IMR-90 (cell line): Measurements from ENCODE around the gene FAF2. TPM values are rescaled to one million over a fixed set of nuclear protein-coding genes. Genes with fewer than 3 reads are reported as not detected.

Experiments
- ATAC-seq: fragments of 200-7000 bp; cut with Tn5 transposase; 2 replicates; pipeline ENCODE4 v1.9.1; 2020; ENCODE audit warnings: low read depth, mild to moderate bottlenecking, moderate library complexity
- BruUV-seq: library from RNA; stranded (reverse); fragments of 400-500 nt; replicated peaks from 2 replicates; lab custom pipeline; 2021; lab: Mats Ljungman, UMichigan
- CTCF ChIA-PET: fragments of 300-600 bp; formaldehyde crosslinking; extraction: SDS; loops from one replicate; lab custom pipeline; 2021; ENCODE audit warnings: antibody characterized with exemption; lab: Yijun Ruan, JAX
- POLR2A ChIA-PET: fragments of 300-600 bp; sonication (Branson Sonifier 250); formaldehyde crosslinking; loops from one replicate; lab custom pipeline; 2022; ENCODE audit warnings: antibody characterized with exemption; ENCODE audit not compliant: unreplicated experiment; lab: Charles Lee
- DNase-seq: peaks from one replicate; pipeline ENCODE4 v3.0.0; 2013
- H2AFZ ChIP-seq: replicated peaks from 2 replicates; pipeline ENCODE3; 2013; ENCODE audit warnings: low read length, mild to moderate bottlenecking; ENCODE audit not compliant: poor library complexity
- H2AK5ac ChIP-seq: 2 replicates; pipeline ENCODE4 v1.6.1; 2013; ENCODE audit warnings: low read depth, low read length, inconsistent platforms
- H2AK9ac ChIP-seq: replicated peaks from 2 replicates; pipeline ENCODE3; 2013; ENCODE audit warnings: mild to moderate bottlenecking, low read depth, low read length, moderate library complexity; ENCODE audit not compliant: poor library complexity
- H2BK120ac ChIP-seq: 2 replicates; pipeline ENCODE4 v1.6.1; 2013; ENCODE audit warnings: low read depth, low read length, inconsistent platforms
- H2BK15ac ChIP-seq: 3 replicates; pipeline ENCODE4 v1.6.1; 2013; ENCODE audit warnings: low read depth, low read length, inconsistent platforms
- H2BK20ac ChIP-seq: 2 replicates; pipeline ENCODE4 v1.6.1; 2013; ENCODE audit warnings: low read depth, mild to moderate bottlenecking, inconsistent platforms, low read length, moderate library complexity
- H2BK5ac ChIP-seq: 2 replicates; pipeline ENCODE4 v1.6.1; 2013; ENCODE audit warnings: mild to moderate bottlenecking, low read depth, low read length, inconsistent platforms; ENCODE audit not compliant: poor library complexity, severe bottlenecking
- H3K14ac ChIP-seq: replicated peaks from 2 replicates; pipeline ENCODE4 v1.6.1; 2013; ENCODE audit warnings: low read depth, low read length, inconsistent platforms
- H3K18ac ChIP-seq: 2 replicates; pipeline ENCODE4 v1.6.1; 2013; ENCODE audit warnings: low read depth, low read length, control low read depth
- H3K23ac ChIP-seq: 2 replicates; pipeline ENCODE4 v1.6.1; 2013; ENCODE audit warnings: low read depth, low read length, inconsistent platforms
- H3K27ac ChIP-seq: 2 replicates; pipeline ENCODE4 v1.5.1; 2013; ENCODE audit warnings: mild to moderate bottlenecking, control low read depth, low read length; ENCODE audit not compliant: insufficient read depth
- H3K27me3 ChIP-seq: 2 replicates; pipeline ENCODE4 v1.6.1; 2013; ENCODE audit warnings: low read length; ENCODE audit not compliant: control insufficient read depth, insufficient read depth
- H3K36me3 ChIP-seq: 2 replicates; pipeline ENCODE4 v1.6.1; 2013; ENCODE audit warnings: low read length, mixed read lengths; ENCODE audit not compliant: control insufficient read depth, insufficient read depth
- H3K4ac ChIP-seq: 2 replicates; pipeline ENCODE4 v1.6.1; 2013; ENCODE audit warnings: low read depth, low read length, inconsistent platforms
- H3K4me1 ChIP-seq: 2 replicates; pipeline ENCODE4 v1.6.1; 2013; ENCODE audit warnings: low read length, mixed read lengths; ENCODE audit not compliant: control insufficient read depth, insufficient read depth
- H3K4me2 ChIP-seq: 2 replicates; pipeline ENCODE4 v1.6.1; 2013; ENCODE audit warnings: low read depth, mild to moderate bottlenecking, control low read depth, low read length, moderate library complexity
- H3K4me3 ChIP-seq: 2 replicates; pipeline ENCODE4 v1.5.1; 2013; ENCODE audit warnings: low read depth, mild to moderate bottlenecking, control low read depth, low read length, moderate library complexity; ENCODE audit not compliant: insufficient read depth
- H3K56ac ChIP-seq: 2 replicates; pipeline ENCODE4 v1.6.1; 2013; ENCODE audit warnings: low read length, inconsistent platforms; ENCODE audit not compliant: insufficient read depth; ENCODE audit errors: extremely low read depth
- H3K79me1 ChIP-seq, 2 experiments: 2 replicates each; pipeline ENCODE4 v1.6.1; 2013; ENCODE audit warnings: low read length in 2 of 2, inconsistent platforms in 1 of 2, low read depth in 1 of 2
- H3K9ac ChIP-seq: 2 replicates; pipeline ENCODE4 v1.6.1; 2013; ENCODE audit warnings: low read depth, low read length, control low read depth
- H3K9me1 ChIP-seq: 2 replicates; pipeline ENCODE4 v1.6.1; 2013; ENCODE audit warnings: low read length, inconsistent platforms; ENCODE audit not compliant: insufficient read depth
- H3K9me3 ChIP-seq: 2 replicates; pipeline ENCODE4 v1.6.1; 2013; ENCODE audit warnings: low read length; ENCODE audit not compliant: control insufficient read depth, insufficient read depth
- H4K20me1 ChIP-seq: 2 replicates; pipeline ENCODE4 v1.6.1; 2013; ENCODE audit warnings: low read length, inconsistent platforms; ENCODE audit not compliant: insufficient read depth
- H4K5ac ChIP-seq: 2 replicates; pipeline ENCODE4 v1.6.1; 2013; ENCODE audit warnings: mild to moderate bottlenecking, low read depth, low read length, control low read depth
- H4K8ac ChIP-seq, 2 experiments: 2 replicates each; pipeline ENCODE4 v1.6.1; 2013; ENCODE audit warnings: low read depth in 2 of 2, low read length in 2 of 2, control low read depth in 1 of 2, inconsistent platforms in 1 of 2
- H4K91ac ChIP-seq: 2 replicates; pipeline ENCODE4 v1.6.1; 2013; ENCODE audit warnings: low read depth, low read length, inconsistent platforms; ENCODE audit not compliant: insufficient read depth
- BHLHE40 ChIP-seq: fragments of 150-350 bp; IDR thresholded peaks from 2 replicates; pipeline ENCODE4 v1.6.1; 2016; ENCODE audit warnings: mild to moderate bottlenecking, low read depth, low read length
- CEBPB ChIP-seq: IDR thresholded peaks from 2 replicates; pipeline ENCODE4 v1.6.1; 2012; ENCODE audit warnings: low read depth, low read length, improper control_type of control experiment
- MAFK ChIP-seq: IDR thresholded peaks from 2 replicates; pipeline ENCODE4 v1.6.1; 2012; ENCODE audit warnings: low read depth, low read length, improper control_type of control experiment
- MXI1 ChIP-seq: IDR thresholded peaks from 2 replicates; pipeline ENCODE4 v1.6.1; 2012; ENCODE audit warnings: low read depth, mild to moderate bottlenecking, low read length, moderate library complexity, borderline replicate concordance
- NFE2L2 ChIP-seq: fragments of 150-350 bp; IDR thresholded peaks from 2 replicates; pipeline ENCODE4 v1.6.1; 2016; ENCODE audit warnings: low read depth, mild to moderate bottlenecking, low read length
- POLR2A ChIP-seq: IDR thresholded peaks from 2 replicates; pipeline ENCODE4 v1.6.1; 2012; ENCODE audit warnings: mild to moderate bottlenecking, low read depth, low read length
- RCOR1 ChIP-seq: IDR thresholded peaks from 2 replicates; pipeline ENCODE4 v1.6.1; 2012; ENCODE audit warnings: mild to moderate bottlenecking, low read length, improper control_type of control experiment; ENCODE audit not compliant: insufficient replicate concordance
- RFX5 ChIP-seq: IDR thresholded peaks from 2 replicates; pipeline ENCODE4 v1.8.0; 2012; ENCODE audit warnings: low read depth, mild to moderate bottlenecking, low read length, moderate library complexity
- WGBS, 2 experiments: methylation state at CpG; one replicate each; pipeline versions ENCODE4 v1.1.5 to v1.1.7; 2013; ENCODE audit warnings: missing lambda C conversion rate in 2 of 2; ENCODE audit not compliant: insufficient read length in 1 of 2; ENCODE audit errors: extremely low coverage in 2 of 2; 5-methylcytosine and 5-hydroxymethylcytosine counted together
- dilution Hi-C: fragments of 300-500 bp; cut with HindIII; formaldehyde crosslinking; loops from one replicate; pipeline ENCODE4 v1.14.3; 2018; ENCODE audit warnings: low sequenced_read_pairs; ENCODE audit not compliant: unreplicated experiment
- in situ Hi-C: fragments of 300-500 bp; cut with MboI; formaldehyde crosslinking; loops from 3 replicates; pipeline ENCODE4 v1.14.3; 2019; ENCODE audit warnings: low sequenced_read_pairs, inconsistent platforms, mixed read lengths
- intact Hi-C: fragments of 100-400 bp; cut with micrococcal nuclease; formaldehyde crosslinking; loops from 2 replicates; pipeline ENCODE4 v1.10.0; 2022
- polyA plus RNA-seq, 3 experiments: library from polyadenylated mRNA; depleted of rRNA; stranded (reverse); fragments of >200 nt; gene quantifications; 2 replicates each; pipeline ENCODE4 v1.2.3, GENCODE V29; 2012; ENCODE audit warnings: low replicate concordance in 1 of 3
- total RNA-seq: library from RNA; depleted of rRNA; stranded (reverse); fragments of >200 nt; gene quantifications from 2 replicates; pipeline ENCODE4 v1.2.3, GENCODE V29; 2012
- TF ChIP-seq, protein P1 (sequence below): fragments of 150-350 bp; IDR thresholded peaks from 2 replicates; pipeline ENCODE4 v1.6.1; 2016; ENCODE audit warnings: low read depth, mild to moderate bottlenecking, low read length, moderate library complexity, borderline replicate concordance
- TF ChIP-seq, protein P2 (sequence below): fragments of 150-350 bp; IDR thresholded peaks from 2 replicates; pipeline ENCODE4 v1.6.1; 2017; ENCODE audit warnings: mild to moderate bottlenecking, antibody characterized with exemption, low read length, low read depth
- TF ChIP-seq, protein P3 (sequence below): conservative IDR thresholded peaks from 2 replicates; pipeline ENCODE4 v1.5.1; 2012; ENCODE audit warnings: mild to moderate bottlenecking, low read depth, low read length, improper control_type of control experiment

The FAF2 gene
- total and polyA plus RNA-seq, 2 of the 4 experiments (the other 2 are of a cell fraction) = 32.9 to 47.0 TPM

DNA sequence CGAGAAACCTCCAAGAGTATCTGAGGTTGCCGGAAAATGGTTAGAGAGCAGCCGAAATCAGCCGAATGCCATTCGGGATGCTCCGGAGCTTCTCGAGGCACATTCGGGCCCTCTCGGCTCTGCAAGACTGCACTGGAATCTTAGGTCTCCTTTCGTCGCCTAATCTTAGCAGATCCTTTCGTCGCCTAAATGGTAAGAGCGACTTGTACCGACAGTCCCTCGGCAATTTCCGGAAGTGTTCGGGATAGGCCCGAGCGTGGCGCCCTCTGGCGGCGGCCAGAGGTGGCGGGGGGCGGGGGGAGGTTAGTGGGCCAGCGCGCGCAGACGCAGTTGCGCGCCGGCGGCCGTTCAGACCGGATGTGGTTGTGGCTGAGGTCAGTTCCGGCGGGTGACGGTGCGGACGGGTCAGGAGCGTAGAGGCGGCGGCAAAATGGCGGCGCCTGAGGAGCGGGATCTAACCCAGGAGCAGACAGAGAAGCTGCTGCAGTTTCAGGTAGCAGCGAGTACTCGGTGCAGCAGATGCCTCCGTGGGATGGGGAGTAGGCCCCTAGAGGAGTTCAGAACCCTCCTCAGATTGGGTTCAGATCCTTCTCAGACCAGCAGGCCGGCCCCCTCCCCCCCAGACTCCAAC, at the start of gene FAF2 (continued):
- TF ChIP-seq RFX5 = no peak
- TF ChIP-seq, protein P1, sequence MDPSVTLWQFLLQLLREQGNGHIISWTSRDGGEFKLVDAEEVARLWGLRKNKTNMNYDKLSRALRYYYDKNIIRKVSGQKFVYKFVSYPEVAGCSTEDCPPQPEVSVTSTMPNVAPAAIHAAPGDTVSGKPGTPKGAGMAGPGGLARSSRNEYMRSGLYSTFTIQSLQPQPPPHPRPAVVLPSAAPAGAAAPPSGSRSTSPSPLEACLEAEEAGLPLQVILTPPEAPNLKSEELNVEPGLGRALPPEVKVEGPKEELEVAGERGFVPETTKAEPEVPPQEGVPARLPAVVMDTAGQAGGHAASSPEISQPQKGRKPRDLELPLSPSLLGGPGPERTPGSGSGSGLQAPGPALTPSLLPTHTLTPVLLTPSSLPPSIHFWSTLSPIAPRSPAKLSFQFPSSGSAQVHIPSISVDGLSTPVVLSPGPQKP = peak; percentile 81; the same call in 1 of the 2 replicates

DNA sequence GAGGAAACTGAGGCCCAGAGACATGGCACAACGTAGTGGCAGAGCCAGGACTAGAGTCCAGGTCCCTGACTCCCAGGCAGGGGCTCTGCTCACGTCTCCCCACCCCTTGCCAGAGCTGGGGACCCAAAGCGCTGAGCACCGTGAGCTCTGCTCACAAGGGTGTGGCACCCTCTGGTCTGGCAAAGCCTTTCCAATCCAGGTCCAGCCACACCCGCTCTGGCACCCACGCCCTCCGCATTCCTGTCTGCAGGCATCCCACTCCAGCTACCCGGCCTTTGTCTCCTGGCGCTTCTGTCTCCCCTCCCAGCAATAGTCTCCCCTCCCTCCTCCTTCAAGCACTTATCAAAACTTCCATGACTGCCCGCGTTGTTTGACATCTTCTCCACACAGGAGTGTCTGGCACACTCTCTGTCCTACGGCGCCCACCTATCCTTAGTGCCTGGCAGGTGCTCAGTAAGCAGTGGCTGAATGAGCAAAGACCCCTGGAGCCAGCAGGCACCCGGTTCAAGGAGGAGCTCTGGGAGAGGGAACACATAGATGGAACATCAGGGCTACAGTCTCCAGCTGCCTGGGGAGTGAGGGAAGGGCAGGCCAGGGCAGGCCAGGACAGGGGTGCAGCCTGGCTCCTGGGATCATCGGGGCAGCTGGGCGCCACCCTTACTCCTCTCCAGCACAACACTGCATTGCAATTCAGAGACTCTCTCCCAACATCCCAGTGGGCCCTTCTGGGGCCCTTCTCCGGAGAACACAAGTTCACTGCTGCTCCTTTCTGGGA, 47.6 kb upstream of the FAF2 start:
- ATAC-seq = no peak
- ChIA-PET CTCF (no interaction called here), POLR2A (no interaction called here)
- peaks cover 6 to 19% of the 10 kb centered on the region in 2 experiments; a peak in 3 of 4 replicates for H3K79me1 ChIP-seq
- peaks cover 4% of the 10 kb centered on the region; the same call in 1 of the 2 replicates for H4K20me1 ChIP-seq
- no TSS peak for BruUV-seq
- H2AFZ ChIP-seq = peak overlapping the region; percentile 32
- no peaks in the 10 kb centered on the region for H3K27me3 ChIP-seq
- no peaks in the 10 kb centered on the region for H3K9me3 ChIP-seq
- no peak overlapping the region for H3K9ac ChIP-seq
- no peak overlapping the region for H3K4ac ChIP-seq
- no peak overlapping the region for H3K27ac ChIP-seq
- H3K18ac ChIP-seq = no peak overlapping the region
- H2AK5ac ChIP-seq = no peak overlapping the region
- no peak overlapping the region for H4K91ac ChIP-seq
- no peak overlapping the region for H2BK120ac ChIP-seq
- H3K4me3 ChIP-seq = no peak overlapping the region
- in situ Hi-C loops = no loop called here
- dilution Hi-C loops = no loop called here
- peaks cover 14% of the 10 kb centered on the region for H3K36me3 ChIP-seq
- H3K14ac ChIP-seq = no peak overlapping the region; the same call in 1 of the 2 replicates
- no peaks in the 10 kb centered on the region; the same call in 1 of the 2 replicates for H3K4me1 ChIP-seq
- 88% methylated on average over 7 of the region's 17 CpGs; no CpG with 5 or more reads in 1 of the 2 experiments for WGBS, 2 experiments
- H2BK5ac ChIP-seq = no peak overlapping the region
- no peaks in the 10 kb centered on the region; the same call in 1 of the 2 replicates for H3K9me1 ChIP-seq
- H3K56ac ChIP-seq = no peak overlapping the region
- H2BK15ac ChIP-seq = no peak overlapping the region
- H2AK9ac ChIP-seq = peak overlapping the region; percentile 42
- intact Hi-C loops = no loop called here
- H4K5ac ChIP-seq = no peak overlapping the region
- H3K4me2 ChIP-seq = no peak overlapping the region
- no peak overlapping the region for H4K8ac ChIP-seq
- no peak overlapping the region for H2BK20ac ChIP-seq
- DNase-seq = no peak
- H3K23ac ChIP-seq = no peak overlapping the region
- TF ChIP-seq, protein P2, sequence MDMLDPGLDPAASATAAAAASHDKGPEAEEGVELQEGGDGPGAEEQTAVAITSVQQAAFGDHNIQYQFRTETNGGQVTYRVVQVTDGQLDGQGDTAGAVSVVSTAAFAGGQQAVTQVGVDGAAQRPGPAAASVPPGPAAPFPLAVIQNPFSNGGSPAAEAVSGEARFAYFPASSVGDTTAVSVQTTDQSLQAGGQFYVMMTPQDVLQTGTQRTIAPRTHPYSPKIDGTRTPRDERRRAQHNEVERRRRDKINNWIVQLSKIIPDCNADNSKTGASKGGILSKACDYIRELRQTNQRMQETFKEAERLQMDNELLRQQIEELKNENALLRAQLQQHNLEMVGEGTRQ = no peak
- no peak for TF ChIP-seq POLR2A
- TF ChIP-seq, protein P3, sequence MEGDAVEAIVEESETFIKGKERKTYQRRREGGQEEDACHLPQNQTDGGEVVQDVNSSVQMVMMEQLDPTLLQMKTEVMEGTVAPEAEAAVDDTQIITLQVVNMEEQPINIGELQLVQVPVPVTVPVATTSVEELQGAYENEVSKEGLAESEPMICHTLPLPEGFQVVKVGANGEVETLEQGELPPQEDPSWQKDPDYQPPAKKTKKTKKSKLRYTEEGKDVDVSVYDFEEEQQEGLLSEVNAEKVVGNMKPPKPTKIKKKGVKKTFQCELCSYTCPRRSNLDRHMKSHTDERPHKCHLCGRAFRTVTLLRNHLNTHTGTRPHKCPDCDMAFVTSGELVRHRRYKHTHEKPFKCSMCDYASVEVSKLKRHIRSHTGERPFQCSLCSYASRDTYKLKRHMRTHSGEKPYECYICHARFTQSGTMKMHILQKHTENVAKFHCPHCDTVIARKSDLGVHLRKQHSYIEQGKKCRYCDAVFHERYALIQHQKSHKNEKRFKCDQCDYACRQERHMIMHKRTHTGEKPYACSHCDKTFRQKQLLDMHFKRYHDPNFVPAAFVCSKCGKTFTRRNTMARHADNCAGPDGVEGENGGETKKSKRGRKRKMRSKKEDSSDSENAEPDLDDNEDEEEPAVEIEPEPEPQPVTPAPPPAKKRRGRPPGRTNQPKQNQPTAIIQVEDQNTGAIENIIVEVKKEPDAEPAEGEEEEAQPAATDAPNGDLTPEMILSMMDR = no peak
- TF ChIP-seq NFE2L2 = no peak
- no peak for TF ChIP-seq RCOR1
- no peak for TF ChIP-seq RFX5
- no peak for TF ChIP-seq BHLHE40
- no peak for TF ChIP-seq CEBPB
- no peak for TF ChIP-seq MAFK
- no peak for TF ChIP-seq MXI1
